ENCODE measurements around the gene IFNL4. TPM values are rescaled to one million over a fixed set of nuclear protein-coding genes. Genes with fewer than 3 reads are reported as not detected.

IFNL4 gene
- total RNA-seq, 4 donors from 2014 or later, result not detected

- in situ Hi-C loops (cut with MboI; ENCODE audit: low pct_ligation_motif_present in 1 of 4, low pct_unique_long_range_greater_than_20kb in 1 of 4, low sequenced_read_pairs in 3 of 4), result loop anchor here in 1 of 4 donors (10.0 kb wide), 1 partner anchor 128 kb away; the partner anchor contains the start of gene LRFN1
Measured at GRCh38 chr19:39196860-39197562, 51.6 kb downstream of the IFNL4 start, which contains the start of gene NCCRP1. Gene NCCRP1 (plus strand): TSS chr19:39196964. CDS start chr19:39196983, 19 bp downstream.

GRCh38 chr19:39196320-39196719 lies 52.3 kb downstream of the IFNL4 start:
- intact Hi-C loops (cut with DNase I; ENCODE audit: low total_unique reads) (no loop called here), in situ Hi-C loops (cut with MboI; ENCODE audit: low pct_ligation_motif_present in 1 of 4, low pct_unique_long_range_greater_than_20kb in 1 of 4, low sequenced_read_pairs in 3 of 4) (loop anchor here in 1 of 4 donors (10.0 kb wide), 1 partner anchor 128 kb away; the partner anchor contains the start of gene LRFN1)
- no peak for DNase-seq
- Histone ChIP-seq H3K4me3 (no peak overlapping the region), H3K9me3 (no peaks in the 10 kb centered on the region), H3K27ac (no peak overlapping the region), H3K36me3 (no peaks in the 10 kb centered on the region), H3K4me1 (peaks cover 0 to 7% (median 3%) of the 10 kb centered on the region in 4 donors), H3K27me3 (peaks cover 81% of the 10 kb centered on the region)
- no peak for TF ChIP-seq POLR2A (IDR thresholded peaks at IDR 0.05)
- no peak for TF ChIP-seq POLR2AphosphoS5 (IDR thresholded peaks at IDR 0.05)
- TF ChIP-seq CTCF (IDR thresholded peaks at IDR 0.05), result no peak
- no peak for TF ChIP-seq EP300 (IDR thresholded peaks at IDR 0.05; ENCODE audit: low read depth)
- WGBS, 2 donors (ENCODE audit: low coverage in 1 of 2), result 24% methylated on average over 7 of the region's 7 CpGs; no CpG with 5 or more reads in 1 of the 2 donors

More at GRCh38 chr19:39196860-39197562, 51.6 kb downstream of the IFNL4 start, which contains the start of gene NCCRP1:
- intact Hi-C loops (cut with DNase I; ENCODE audit: low total_unique reads), result no loop called here
- peak within 1 kb of the TSS in 1 of 4 donors; percentile 20 for H3K4me3 ChIP-seq
- no peak for DNase-seq
- no peaks in the 10 kb centered on the region for H3K36me3 ChIP-seq
- H3K27ac ChIP-seq, result no peak within 1 kb of the TSS
- H3K4me1 ChIP-seq, result peaks cover 0 to 7% (median 3%) of the 10 kb centered on the region in 4 donors
- WGBS, 2 donors (ENCODE audit: low coverage in 1 of 2), result 0 to 6% methylated on average over 6 to 16 of the region's 51 CpGs
- H3K9me3 ChIP-seq, result no peaks in the 10 kb centered on the region
- H3K27me3 ChIP-seq, result peaks cover 88% of the 10 kb centered on the region
- no peak for TF ChIP-seq CTCF (IDR thresholded peaks at IDR 0.05)
- TF ChIP-seq POLR2AphosphoS5 (IDR thresholded peaks at IDR 0.05), result no peak
- TF ChIP-seq EP300 (IDR thresholded peaks at IDR 0.05; ENCODE audit: low read depth), result no peak
- TF ChIP-seq POLR2A (IDR thresholded peaks at IDR 0.05), result no peak

Other genes with a start within 250 kb of the IFNL4 start
- 1 to 10 TPM in 2 of 4 donors, under 1 TPM in 1, not detected in 1; 0.14 to 1.5 (median 1.1) TPM for gene FBXO27, start 216.3 kb downstream of the IFNL4 start, total RNA-seq
- not detected for gene ACP7, start 164.5 kb downstream of the IFNL4 start, total RNA-seq
- 10 to 100 TPM; 43.8 to 96.1 (median 63.2) TPM for gene PAK4, start 123.1 kb downstream of the IFNL4 start, total RNA-seq
- gene NCCRP1, start 51.9 kb downstream of the IFNL4 start, total RNA-seq, result 1 to 10 TPM in 2 of 4 donors, under 1 TPM in 1, not detected in 1; 0.14 to 3.0 (median 1.1) TPM
- gene SYCN, start 44.6 kb downstream of the IFNL4 start, total RNA-seq, result not detected
- not detected for gene IFNL3, start 3.9 kb downstream of the IFNL4 start, total RNA-seq
- gene IFNL2, start 19.5 kb upstream of the IFNL4 start, total RNA-seq, result not detected
- gene IFNL1, start 47.6 kb upstream of the IFNL4 start, total RNA-seq, result not detected
- gene LRFN1, start 72.0 kb upstream of the IFNL4 start, total RNA-seq, result under 1 TPM in 2 of 4 donors, not detected in 2; 0.14 to 0.64 TPM
- 10 to 100 TPM in 2 of 4 donors, 1 to 10 TPM in 1, not detected in 1; 7.6 to 18.7 (median 17.6) TPM for gene GMFG, start 87.2 kb upstream of the IFNL4 start, total RNA-seq
- 100 to 1,000 TPM in 1 of 4 donors, 10 to 100 TPM in 3; 60.7 to 102 (median 77.1) TPM for gene SAMD4B, start 93.6 kb upstream of the IFNL4 start, total RNA-seq
- 10 to 100 TPM; 37.8 to 71.2 (median 43.0) TPM for gene PAF1, start 142.2 kb upstream of the IFNL4 start, total RNA-seq
- 10 to 100 TPM; 22.8 to 37.4 (median 27.8) TPM for gene MED29, start 142.5 kb upstream of the IFNL4 start, total RNA-seq
- 100 to 1,000 TPM; 280 to 924 (median 309) TPM for gene ZFP36, start 158.0 kb upstream of the IFNL4 start, total RNA-seq
- 10 to 100 TPM in 2 of 4 donors, 1 to 10 TPM in 2; 6.1 to 27.7 (median 11.9) TPM for gene PLEKHG2, start 163.8 kb upstream of the IFNL4 start, total RNA-seq
- 1,000 to 10,000 TPM in 3 of 4 donors, 100 to 1,000 TPM in 1; 718 to 1,665 (median 1,335) TPM for gene RPS16, start 187.1 kb upstream of the IFNL4 start, total RNA-seq
- gene SUPT5H, start 196.7 kb upstream of the IFNL4 start, total RNA-seq, result 100 to 1,000 TPM in 3 of 4 donors, 10 to 100 TPM in 1; 97.1 to 161 (median 125) TPM
- gene TIMM50, start 232.0 kb upstream of the IFNL4 start, total RNA-seq, result 10 to 100 TPM; 21.7 to 54.0 (median 33.5) TPM

Data from transverse colon (tissue), 4 donors.